Smooth muscle cell (in vitro differentiated cells): Measurements from ENCODE around the gene KDM2A. TPM values are rescaled to one million over a fixed set of nuclear protein-coding genes. Genes with fewer than 3 reads are reported as not detected.

Source experiments
- DNase-seq: peaks from one replicate; lab custom pipeline; 2025; ENCODE audit not compliant: unreplicated experiment; lab: John Stamatoyannopoulos, UW
- H2AFZ ChIP-seq: fragments of 200-600 bp; sonication (generic); 2 replicates; pipeline ENCODE4 v1.6.0; 2016; ENCODE audit warnings: antibody characterized with exemption, low read depth, mild to moderate bottlenecking
- H3F3A ChIP-seq: fragments of 200-600 bp; sonication (generic); 2 replicates; pipeline ENCODE4 v1.6.0; 2017; ENCODE audit warnings: antibody characterized with exemption, low read depth
- H3K27ac ChIP-seq: fragments of 200-600 bp; sonication (generic); 2 replicates; pipeline ENCODE4 v1.5.1; 2016; ENCODE audit warnings: low read depth, mild to moderate bottlenecking
- H3K27me3 ChIP-seq: fragments of 200-600 bp; sonication (generic); 2 replicates; pipeline ENCODE4 v1.6.1; 2016; ENCODE audit warnings: low read depth, mild to moderate bottlenecking
- H3K36me3 ChIP-seq: fragments of 200-600 bp; sonication (generic); 2 replicates; pipeline ENCODE4 v1.5.1; 2016; ENCODE audit warnings: low read depth
- H3K4me1 ChIP-seq: fragments of 200-600 bp; sonication (generic); 2 replicates; pipeline ENCODE4 v1.5.1; 2016; ENCODE audit warnings: low read depth
- H3K4me2 ChIP-seq: fragments of 200-600 bp; sonication (generic); 2 replicates; pipeline ENCODE4 v1.6.0; 2016; ENCODE audit warnings: mild to moderate bottlenecking
- H3K4me3 ChIP-seq: fragments of 200-600 bp; sonication (generic); 2 replicates; pipeline ENCODE4 v1.5.1; 2016; ENCODE audit warnings: mild to moderate bottlenecking
- H3K79me2 ChIP-seq: fragments of 200-600 bp; sonication (generic); 2 replicates; pipeline ENCODE4 v1.6.0; 2016; ENCODE audit warnings: low read depth, mild to moderate bottlenecking
- H3K9ac ChIP-seq: fragments of 200-600 bp; sonication (generic); 2 replicates; pipeline ENCODE4 v1.6.0; 2016; ENCODE audit warnings: low read depth
- H3K9me3 ChIP-seq: fragments of 200-600 bp; sonication (generic); replicated peaks from 2 replicates; pipeline ENCODE4 v1.5.1; 2016; ENCODE audit warnings: low read depth
- H4K20me1 ChIP-seq: fragments of 200-600 bp; sonication (generic); 2 replicates; pipeline ENCODE4 v1.6.0; 2016; ENCODE audit warnings: low read depth
- CTCF ChIP-seq: fragments of 200-600 bp; sonication (generic); IDR thresholded peaks from 2 replicates; pipeline ENCODE4 v1.5.1; 2017; ENCODE audit warnings: borderline replicate concordance, mild to moderate bottlenecking, antibody characterized with exemption; ENCODE audit not compliant: insufficient read depth, poor library complexity, severe bottlenecking
- WGBS: methylation state at CpG from one replicate; pipeline ENCODE4 v1.1.7; 2016; ENCODE audit warnings: low lambda C conversion rate; 5-methylcytosine and 5-hydroxymethylcytosine counted together
- polyA plus RNA-seq: library from polyadenylated mRNA; unstranded; fragments of >200 nt; fragmentation: Nextera tagmentation; extraction: Ambion mirVana; gene quantifications from 2 replicates; pipeline ENCODE4 v1.2.1, GENCODE V29; 2016
- total RNA-seq: library from RNA; depleted of rRNA; stranded (reverse); fragments of >200 nt; gene quantifications from 2 replicates; pipeline ENCODE4 v1.2.3, GENCODE V29; 2014

KDM2A gene
- total and polyA plus RNA-seq, 2 experiments from 2014 or later, result 18.9 to 44.9 TPM

GRCh38 chr11:67279589-67280340 lies 160.7 kb downstream of the KDM2A start:
- Histone ChIP-seq H4K20me1 (peaks cover 37% of the 10 kb centered on the region), H3K4me2 (no peak overlapping the region), H3K4me3 (no peak overlapping the region), H3K27me3 (no peaks in the 10 kb centered on the region), H3K4me1 (peaks cover 11% of the 10 kb centered on the region), H3K36me3 (peaks cover 5% of the 10 kb centered on the region), H3K9ac (no peak overlapping the region), H3K9me3 (no peaks in the 10 kb centered on the region), H3K79me2 (peaks cover 32% of the 10 kb centered on the region), H2AFZ (no peak overlapping the region), H3K27ac (no peak overlapping the region), H3F3A (no peaks in the 10 kb centered on the region)
- DNase-seq, result no peak
- WGBS, result 96% methylated on average over 17 of the region's 17 CpGs
- no peak for TF ChIP-seq CTCF

GRCh38 chr11:67280341-67280787 lies 161.3 kb downstream of the KDM2A start:
- Histone ChIP-seq H3K9ac (no peak overlapping the region), H3K4me3 (no peak overlapping the region), H3K79me2 (peaks cover 26% of the 10 kb centered on the region)

GRCh38 chr11:67280788-67281551 lies 161.9 kb downstream of the KDM2A start:
- H3K9ac ChIP-seq, result no peak overlapping the region
- H3K79me2 ChIP-seq, result peaks cover 21% of the 10 kb centered on the region
- no peak for TF ChIP-seq CTCF
- H3K27ac ChIP-seq, result no peak overlapping the region
- no peaks in the 10 kb centered on the region for H3F3A ChIP-seq
- no peak overlapping the region for H3K4me2 ChIP-seq
- H2AFZ ChIP-seq, result no peak overlapping the region
- H3K4me1 ChIP-seq, result peaks cover 11% of the 10 kb centered on the region
- WGBS, result 98% methylated on average over 31 of the region's 31 CpGs
- no peak for DNase-seq
- peaks cover 25% of the 10 kb centered on the region for H4K20me1 ChIP-seq
- H3K9me3 ChIP-seq, result no peaks in the 10 kb centered on the region
- peaks cover 6% of the 10 kb centered on the region for H3K36me3 ChIP-seq
- no peaks in the 10 kb centered on the region for H3K27me3 ChIP-seq
- no peak overlapping the region for H3K4me3 ChIP-seq

More at GRCh38 chr11:67280341-67280787, 161.3 kb downstream of the KDM2A start:
- Histone ChIP-seq H2AFZ (no peak overlapping the region), H3K27ac (no peak overlapping the region), H3K4me1 (peaks cover 11% of the 10 kb centered on the region), H3K27me3 (no peaks in the 10 kb centered on the region), H4K20me1 (peaks cover 31% of the 10 kb centered on the region), H3K36me3 (peaks cover 6% of the 10 kb centered on the region), H3K9me3 (no peaks in the 10 kb centered on the region), H3F3A (no peaks in the 10 kb centered on the region), H3K4me2 (no peak overlapping the region)
- DNase-seq, result no peak
- no peak for TF ChIP-seq CTCF
- WGBS, result 96% methylated on average over 13 of the region's 13 CpGs
